Endothelial cell of umbilical vein (primary cell): ENCODE measurements around the gene GPATCH4.

Source experiments
- EZH2 ChIP-seq: IDR thresholded peaks from 2 replicates; pipeline ENCODE4 v1.6.1; 2012; ENCODE audit warnings: borderline replicate concordance, low read depth, mild to moderate bottlenecking, moderate library complexity, low read length, inconsistent platforms; ENCODE audit not compliant: severe bottlenecking
- JUN ChIP-seq: IDR thresholded peaks from 2 replicates; pipeline ENCODE4 v1.6.1; 2011; ENCODE audit warnings: borderline replicate concordance, low read depth; ENCODE audit not compliant: insufficient read length, insufficient read depth
- POLR2A ChIP-seq: IDR thresholded peaks from 2 replicates; pipeline ENCODE4 v1.6.1; 2012; ENCODE audit warnings: low read depth, mild to moderate bottlenecking, control low read depth, low read length
- TF ChIP-seq, protein P1 (sequence below), 2 donors: IDR thresholded peaks; 1 replicate in 1 of 2; 2 replicates in 1 of 2; pipeline ENCODE4 v1.5.1; 2011; ENCODE audit warnings: low read length in 2 of 2, mild to moderate bottlenecking in 2 of 2, moderate library complexity in 2 of 2, control low read depth in 1 of 2, inconsistent platforms in 1 of 2, low read depth in 1 of 2; ENCODE audit not compliant: insufficient read depth in 1 of 2; ENCODE audit errors: extremely low read depth in 1 of 2

DNA sequence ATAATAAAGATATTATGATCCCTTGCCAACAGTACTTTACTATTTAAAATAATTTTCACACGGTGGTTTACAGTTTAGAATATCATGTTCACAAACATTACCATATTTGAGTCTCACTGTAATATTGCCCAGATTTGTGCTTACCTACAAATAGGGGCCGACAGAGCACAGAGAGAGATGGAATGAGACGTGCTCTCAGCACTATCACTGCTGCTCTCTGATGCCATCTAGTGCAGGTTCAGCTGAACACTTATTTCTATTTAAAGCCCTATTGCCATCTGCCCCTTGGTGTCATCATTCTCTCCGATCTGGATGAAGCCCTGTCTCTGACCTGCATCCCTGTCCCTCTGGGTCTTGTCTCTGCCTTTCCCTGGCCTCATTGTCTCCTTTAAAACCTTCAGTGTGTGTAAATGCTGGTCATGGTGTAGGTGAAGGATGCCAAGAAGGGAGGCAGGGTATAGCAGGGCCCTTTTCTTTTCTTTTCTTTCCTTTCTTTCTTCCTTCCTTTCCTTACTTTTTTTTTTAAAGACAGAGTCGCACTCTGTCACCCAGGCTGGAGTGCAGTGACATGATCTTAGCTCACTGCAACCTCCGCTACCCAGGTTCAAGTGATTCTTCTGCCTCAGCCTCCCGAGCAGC is 6.9 kb upstream of the GPATCH4 start:
- TF ChIP-seq JUN, result no peak
- TF ChIP-seq POLR2A, result no peak
- TF ChIP-seq, protein P1, sequence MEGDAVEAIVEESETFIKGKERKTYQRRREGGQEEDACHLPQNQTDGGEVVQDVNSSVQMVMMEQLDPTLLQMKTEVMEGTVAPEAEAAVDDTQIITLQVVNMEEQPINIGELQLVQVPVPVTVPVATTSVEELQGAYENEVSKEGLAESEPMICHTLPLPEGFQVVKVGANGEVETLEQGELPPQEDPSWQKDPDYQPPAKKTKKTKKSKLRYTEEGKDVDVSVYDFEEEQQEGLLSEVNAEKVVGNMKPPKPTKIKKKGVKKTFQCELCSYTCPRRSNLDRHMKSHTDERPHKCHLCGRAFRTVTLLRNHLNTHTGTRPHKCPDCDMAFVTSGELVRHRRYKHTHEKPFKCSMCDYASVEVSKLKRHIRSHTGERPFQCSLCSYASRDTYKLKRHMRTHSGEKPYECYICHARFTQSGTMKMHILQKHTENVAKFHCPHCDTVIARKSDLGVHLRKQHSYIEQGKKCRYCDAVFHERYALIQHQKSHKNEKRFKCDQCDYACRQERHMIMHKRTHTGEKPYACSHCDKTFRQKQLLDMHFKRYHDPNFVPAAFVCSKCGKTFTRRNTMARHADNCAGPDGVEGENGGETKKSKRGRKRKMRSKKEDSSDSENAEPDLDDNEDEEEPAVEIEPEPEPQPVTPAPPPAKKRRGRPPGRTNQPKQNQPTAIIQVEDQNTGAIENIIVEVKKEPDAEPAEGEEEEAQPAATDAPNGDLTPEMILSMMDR (IDR thresholded peaks at IDR 0.05; ENCODE audit: extremely low read depth in 1 of 2, insufficient read depth in 1 of 2, low read depth in 1 of 2, low read length in 2 of 2), result peak; percentile 71 to 78
- TF ChIP-seq EZH2, result no peak
